ENCODE results near the gene KHDRBS1. TPM values are rescaled to one million over a fixed set of nuclear protein-coding genes. Genes with fewer than 3 reads are reported as not detected.
"Not testable (repeated sequence)": the region's sequence is repeated elsewhere in the genome, so short reads cannot be mapped to it uniquely, and the experiment has no call there.

KHDRBS1 gene
- total RNA-seq, 1 donor from 2014 or later, result 90.5 TPM

DNA sequence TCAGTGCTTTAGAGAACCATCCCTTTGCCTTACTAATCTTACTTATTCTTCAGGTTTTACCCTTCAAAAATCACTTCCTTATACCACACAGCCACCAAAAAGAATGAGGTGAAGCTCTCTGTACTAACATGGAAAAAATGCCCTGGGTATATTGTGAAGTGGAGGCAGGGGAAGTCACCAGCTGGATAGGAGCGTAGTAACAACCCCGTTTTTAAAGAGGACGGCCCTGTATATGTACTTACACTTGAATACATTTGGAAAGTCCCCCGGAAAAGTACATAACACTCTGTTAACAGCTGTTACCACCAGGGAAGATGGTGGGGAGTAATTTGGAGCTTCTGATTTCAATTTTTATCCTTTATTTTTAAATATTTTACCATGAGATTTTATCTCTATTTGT lies 28.2 kb upstream of the KHDRBS1 start:
- Mint-ChIP-seq H3K9me3 (ENCODE audit: low read depth) (peaks cover 3% of the 10 kb centered on the region), H3K36me3 (ENCODE audit: low read depth) (no peaks in the 10 kb centered on the region), H3K27me3 (ENCODE audit: low read depth) (no peaks in the 10 kb centered on the region), H3K4me3 (ENCODE audit: unreplicated experiment) (no peak overlapping the region), H3K27ac (ENCODE audit: unreplicated experiment) (peak overlapping the region; percentile 74), H3K4me1 (ENCODE audit: low read depth) (peaks cover 30% of the 10 kb centered on the region)
- DNase-seq (ENCODE audit: low spot score), result no peak
- TF ChIP-seq, protein P1, sequence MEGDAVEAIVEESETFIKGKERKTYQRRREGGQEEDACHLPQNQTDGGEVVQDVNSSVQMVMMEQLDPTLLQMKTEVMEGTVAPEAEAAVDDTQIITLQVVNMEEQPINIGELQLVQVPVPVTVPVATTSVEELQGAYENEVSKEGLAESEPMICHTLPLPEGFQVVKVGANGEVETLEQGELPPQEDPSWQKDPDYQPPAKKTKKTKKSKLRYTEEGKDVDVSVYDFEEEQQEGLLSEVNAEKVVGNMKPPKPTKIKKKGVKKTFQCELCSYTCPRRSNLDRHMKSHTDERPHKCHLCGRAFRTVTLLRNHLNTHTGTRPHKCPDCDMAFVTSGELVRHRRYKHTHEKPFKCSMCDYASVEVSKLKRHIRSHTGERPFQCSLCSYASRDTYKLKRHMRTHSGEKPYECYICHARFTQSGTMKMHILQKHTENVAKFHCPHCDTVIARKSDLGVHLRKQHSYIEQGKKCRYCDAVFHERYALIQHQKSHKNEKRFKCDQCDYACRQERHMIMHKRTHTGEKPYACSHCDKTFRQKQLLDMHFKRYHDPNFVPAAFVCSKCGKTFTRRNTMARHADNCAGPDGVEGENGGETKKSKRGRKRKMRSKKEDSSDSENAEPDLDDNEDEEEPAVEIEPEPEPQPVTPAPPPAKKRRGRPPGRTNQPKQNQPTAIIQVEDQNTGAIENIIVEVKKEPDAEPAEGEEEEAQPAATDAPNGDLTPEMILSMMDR (IDR thresholded peaks at IDR 0.05), result no peak

DNA sequence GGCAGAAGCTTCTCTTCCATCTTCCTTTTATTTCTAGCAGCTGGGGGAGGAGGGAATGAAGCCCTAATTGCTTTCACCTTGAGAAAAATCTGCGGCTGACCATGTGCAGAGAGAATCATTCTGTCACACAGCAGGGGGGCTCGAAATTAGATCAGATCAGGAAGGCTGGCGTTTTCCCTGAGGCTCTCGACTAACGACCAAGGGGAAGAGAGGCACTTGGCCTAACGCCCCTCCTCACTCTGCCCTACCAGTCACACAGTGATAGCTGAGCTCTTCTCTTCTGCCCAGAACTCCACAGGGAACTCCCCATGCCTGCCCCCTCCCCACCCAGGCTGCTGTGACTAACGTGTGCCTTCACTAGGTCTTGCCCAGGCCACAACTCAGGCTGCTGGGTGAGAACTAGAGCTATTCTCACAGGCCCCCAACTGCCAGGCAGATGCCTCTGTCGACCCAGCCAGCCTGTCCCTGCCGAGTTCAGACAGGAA lies 26.5 kb upstream of the KHDRBS1 start:
- peaks cover 31% of the 10 kb centered on the region for H3K4me1 Mint-ChIP-seq (ENCODE audit: low read depth)
- TF ChIP-seq, protein P1 (IDR thresholded peaks at IDR 0.05), result no peak
- no peaks in the 10 kb centered on the region for H3K36me3 Mint-ChIP-seq (ENCODE audit: low read depth)
- no peaks in the 10 kb centered on the region for H3K27me3 Mint-ChIP-seq (ENCODE audit: low read depth)
- no peak overlapping the region for H3K4me3 Mint-ChIP-seq (ENCODE audit: unreplicated experiment)
- H3K27ac Mint-ChIP-seq (ENCODE audit: unreplicated experiment), result no peak overlapping the region
- no peak for DNase-seq (ENCODE audit: low spot score)
- peaks cover 3% of the 10 kb centered on the region for H3K9me3 Mint-ChIP-seq (ENCODE audit: low read depth)

DNA sequence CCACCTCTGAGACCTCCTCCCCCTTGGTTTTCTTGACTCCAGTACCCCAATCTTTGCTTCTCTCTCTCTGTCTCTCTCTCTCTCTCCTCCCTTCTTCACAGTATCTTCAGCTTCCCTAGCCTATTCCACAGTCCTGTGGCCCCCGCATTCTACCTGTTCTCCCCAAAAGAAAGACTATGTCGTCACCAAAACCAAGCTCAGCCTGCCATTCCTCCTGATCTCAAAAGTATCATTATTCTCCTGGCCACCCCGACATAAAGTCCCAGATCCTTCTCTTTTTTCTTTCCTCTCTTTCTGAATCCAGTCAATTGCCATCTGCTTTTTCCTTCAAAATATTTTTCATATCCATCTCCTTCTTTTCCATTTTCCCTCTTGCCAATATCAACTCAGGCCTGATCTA lies 23.7 kb upstream of the KHDRBS1 start:
- Mint-ChIP-seq H3K27me3 (ENCODE audit: low read depth) (no peaks in the 10 kb centered on the region), H3K9me3 (ENCODE audit: low read depth) (no peaks in the 10 kb centered on the region), H3K4me3 (ENCODE audit: unreplicated experiment) (no peak overlapping the region), H3K36me3 (ENCODE audit: low read depth) (no peaks in the 10 kb centered on the region), H3K4me1 (ENCODE audit: low read depth) (peaks cover 25% of the 10 kb centered on the region), H3K27ac (ENCODE audit: unreplicated experiment) (no peak overlapping the region)
- no peak for DNase-seq (ENCODE audit: low spot score)
- TF ChIP-seq, protein P1 (IDR thresholded peaks at IDR 0.05), result no peak

DNA sequence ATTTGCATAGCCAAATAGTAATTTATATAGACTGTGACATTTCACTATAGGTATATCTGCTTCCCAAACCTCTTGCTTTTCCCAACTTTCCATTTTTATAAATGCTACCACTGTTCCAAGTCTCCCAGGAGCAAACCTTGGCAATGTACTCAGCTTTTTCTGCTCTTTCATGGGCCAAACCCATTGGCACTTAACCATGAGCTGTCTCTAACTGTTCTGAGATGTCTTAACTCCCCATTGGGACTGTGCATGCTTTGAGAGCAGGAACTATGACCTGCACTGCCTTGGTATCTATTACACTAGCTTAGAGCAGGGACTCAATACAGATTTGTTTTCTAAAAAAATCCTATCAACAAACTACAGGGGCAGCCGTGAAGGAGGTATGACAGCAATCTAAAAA lies 22.5 kb upstream of the KHDRBS1 start:
- Mint-ChIP-seq H3K4me1 (ENCODE audit: low read depth) (peaks cover 19% of the 10 kb centered on the region), H3K27me3 (ENCODE audit: low read depth) (no peaks in the 10 kb centered on the region), H3K27ac (ENCODE audit: unreplicated experiment) (no peak overlapping the region), H3K9me3 (ENCODE audit: low read depth) (no peaks in the 10 kb centered on the region), H3K36me3 (ENCODE audit: low read depth) (no peaks in the 10 kb centered on the region), H3K4me3 (ENCODE audit: unreplicated experiment) (no peak overlapping the region)
- TF ChIP-seq, protein P1 (IDR thresholded peaks at IDR 0.05), result no peak
- no peak for DNase-seq (ENCODE audit: low spot score)

DNA sequence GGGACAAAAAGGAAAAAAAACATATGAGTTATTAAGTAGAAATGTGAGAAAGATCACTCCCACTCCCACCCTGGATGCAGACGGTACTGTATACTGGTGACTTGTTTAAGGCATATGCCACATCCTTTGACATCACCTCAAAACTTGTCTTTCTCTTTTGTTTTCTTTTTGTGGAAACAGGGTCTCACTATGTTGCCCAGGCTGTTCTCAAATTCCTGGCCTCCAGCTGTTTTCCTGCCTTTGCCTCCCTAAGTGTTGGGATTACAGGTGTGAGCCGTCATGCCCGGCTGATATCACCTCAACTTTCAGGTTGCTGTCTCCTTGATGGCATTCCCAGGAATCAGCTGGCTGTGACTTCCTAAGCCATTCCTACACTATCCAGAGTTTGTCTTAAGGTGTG lies 18.4 kb upstream of the KHDRBS1 start:
- DNase-seq (ENCODE audit: low spot score), result no peak
- TF ChIP-seq, protein P1 (IDR thresholded peaks at IDR 0.05), result no peak
- no peaks in the 10 kb centered on the region for H3K9me3 Mint-ChIP-seq (ENCODE audit: low read depth)
- H3K36me3 Mint-ChIP-seq (ENCODE audit: low read depth), result no peaks in the 10 kb centered on the region
- no peak overlapping the region for H3K27ac Mint-ChIP-seq (ENCODE audit: unreplicated experiment)
- H3K4me1 Mint-ChIP-seq (ENCODE audit: low read depth), result peaks cover 6% of the 10 kb centered on the region
- H3K27me3 Mint-ChIP-seq (ENCODE audit: low read depth), result no peaks in the 10 kb centered on the region
- no peak overlapping the region for H3K4me3 Mint-ChIP-seq (ENCODE audit: unreplicated experiment)

DNA sequence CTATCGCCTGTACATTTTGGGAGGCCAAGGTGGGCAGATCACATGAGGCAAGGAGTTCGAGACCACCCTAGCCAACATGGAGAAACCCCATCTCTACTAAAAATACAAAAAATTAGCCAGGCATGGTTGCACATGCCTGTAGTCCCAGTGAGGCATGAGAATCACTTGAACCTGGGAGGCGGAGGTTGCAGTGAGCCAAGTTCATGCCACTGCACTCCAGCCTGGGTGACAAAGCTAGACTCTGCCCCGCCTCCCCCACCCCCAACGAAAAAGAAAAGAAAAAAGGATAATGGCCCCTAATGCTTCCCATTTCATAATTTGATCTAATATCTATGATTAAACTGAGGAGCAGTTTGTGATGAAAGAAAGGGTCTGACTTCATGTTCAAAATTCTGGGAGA lies 17.5 kb upstream of the KHDRBS1 start:
- not testable (repeated sequence) for H3K4me3 Mint-ChIP-seq (ENCODE audit: unreplicated experiment); H3K27me3 Mint-ChIP-seq (ENCODE audit: low read depth); DNase-seq (ENCODE audit: low spot score); H3K4me1 Mint-ChIP-seq (ENCODE audit: low read depth); H3K9me3 Mint-ChIP-seq (ENCODE audit: low read depth); H3K27ac Mint-ChIP-seq (ENCODE audit: unreplicated experiment); H3K36me3 Mint-ChIP-seq (ENCODE audit: low read depth)
